HG02970 (cell line): ENCODE measurements around the gene FANCE.

Source experiments
- ATAC-seq: cut with Tn5 transposase; IDR thresholded peaks from one replicate; pipeline ENCODE4 v1.9.1; 2021; ENCODE audit warnings: mild to moderate bottlenecking, moderate library complexity, moderate number of reproducible peaks; ENCODE audit not compliant: unreplicated experiment, low FRiP score

The FANCE gene

GRCh38 chr6:35452183-35453090 is at the start of gene FANCE:
FANCE (plus strand) TSS chr6:35452338; CDS start chr6:35452546, 208 bp downstream.
- peak; percentile 88 for ATAC-seq

GRCh38 chr6:35402856-35403191 is 49.3 kb upstream of the FANCE start:
- no peak for ATAC-seq

- no peak for ATAC-seq
Measured at GRCh38 chr6:35403544-35404442, 48.3 kb upstream of the FANCE start.

GRCh38 chr6:35406711-35407485 is 45.2 kb upstream of the FANCE start:
- ATAC-seq, result no peak

GRCh38 chr6:35409245-35409644 is 42.9 kb upstream of the FANCE start:
- no peak for ATAC-seq

GRCh38 chr6:35410131-35410530 is 42.0 kb upstream of the FANCE start:
- ATAC-seq, result no peak

GRCh38 chr6:35411066-35411465 is 41.1 kb upstream of the FANCE start:
- ATAC-seq, result no peak

GRCh38 chr6:35412102-35412501 is 40.0 kb upstream of the FANCE start:
- no peak for ATAC-seq

GRCh38 chr6:35413911-35414310 is 38.2 kb upstream of the FANCE start:
- ATAC-seq, result no peak

- no peak for ATAC-seq
Measured at GRCh38 chr6:35415065-35415891, 36.9 kb upstream of the FANCE start.

GRCh38 chr6:35417979-35418661 is 34.0 kb upstream of the FANCE start:
- ATAC-seq, result no peak

- no peak for ATAC-seq
Measured at GRCh38 chr6:35419417-35419816, 32.7 kb upstream of the FANCE start.

- no peak for ATAC-seq
Measured at GRCh38 chr6:35419961-35420360, 32.2 kb upstream of the FANCE start.

GRCh38 chr6:35425284-35425683 is 26.9 kb upstream of the FANCE start:
- no peak for ATAC-seq

- ATAC-seq, result no peak
Measured at GRCh38 chr6:35426074-35426473, 26.1 kb upstream of the FANCE start.

- ATAC-seq, result no peak
Measured at GRCh38 chr6:35427435-35427834, 24.7 kb upstream of the FANCE start.

- ATAC-seq, result no peak
Measured at GRCh38 chr6:35427851-35428321, 24.3 kb upstream of the FANCE start.

- ATAC-seq, result no peak
Measured at GRCh38 chr6:35428421-35429149, 23.6 kb upstream of the FANCE start.
